Upper lobe of left lung (tissue), 6 donors: ENCODE results near the gene POLN. TPM values are rescaled to one million over a fixed set of nuclear protein-coding genes. Genes with fewer than 3 reads are reported as not detected.
A peak's percentile ranks its signal among the peaks of the same experiment; 100 is the strongest.

Source experiments
- ATAC-seq, 2 donors: fragments of 200-7000 bp; cut with Tn5 transposase; one replicate each; pipeline ENCODE4 v1.9.1; 2022; ENCODE audit warnings: mild to moderate bottlenecking in 2 of 2, moderate library complexity in 2 of 2; ENCODE audit not compliant: low FRiP score in 2 of 2
- DNase-seq, 2 donors: peaks; one replicate each; pipeline ENCODE4 v3.0.0-alpha.2; 2019 to 2020
- H3K27ac ChIP-seq, 4 donors: fragments of 200-600 bp; sonication (generic); one replicate each; pipeline ENCODE4 v1.5.1; 2016 to 2019
- H3K27me3 ChIP-seq, 4 donors: fragments of 200-600 bp; sonication (generic); one replicate each; pipeline ENCODE4 v1.5.1; 2017 to 2019
- H3K36me3 ChIP-seq, 4 donors: fragments of 200-600 bp; sonication (generic); one replicate each; pipeline ENCODE4 v1.5.1; 2016 to 2019
- H3K4me1 ChIP-seq, 4 donors: fragments of 200-600 bp; sonication (generic); one replicate each; pipeline ENCODE4 v1.5.1; 2018 to 2019
- H3K4me3 ChIP-seq, 4 donors: fragments of 200-600 bp; sonication (generic); one replicate each; pipeline ENCODE4 v1.5.1; 2017 to 2019; ENCODE audit warnings: mild to moderate bottlenecking in 2 of 4, moderate library complexity in 1 of 4
- H3K9me3 ChIP-seq, 4 donors: fragments of 200-600 bp; sonication (generic); one replicate each; pipeline ENCODE4 v1.5.1; 2018 to 2019
- EP300 ChIP-seq, 4 donors: sonication (generic); formaldehyde crosslinking; IDR thresholded peaks; one replicate each; pipeline ENCODE4 v1.5.1; 2017; ENCODE audit warnings: antibody characterized with exemption in 4 of 4, control low read depth in 2 of 4
- POLR2A ChIP-seq, 4 donors: fragments of 450-650 bp; IDR thresholded peaks; one replicate each; pipeline ENCODE4 v1.5.1; 2016 to 2017; ENCODE audit warnings: antibody characterized with exemption in 4 of 4, mild to moderate bottlenecking in 2 of 4
- POLR2AphosphoS5 ChIP-seq, 2 donors: sonication (generic); formaldehyde crosslinking; IDR thresholded peaks; one replicate each; pipeline ENCODE4 v1.5.1; 2017; ENCODE audit warnings: antibody characterized with exemption in 2 of 2
- WGBS, 2 donors: methylation state at CpG; one replicate each; pipeline ENCODE4 v1.1.5; 2017 to 2018; 5-methylcytosine and 5-hydroxymethylcytosine counted together
- total RNA-seq, 6 donors: library from RNA; depleted of rRNA in 4 of 6; stranded (reverse); fragments of >200 nt in 4 of 6; gene quantifications; one replicate each; pipeline versions ENCODE4 v1.1.0 to v1.2.1, GENCODE V29; 2016 to 2021
- TF ChIP-seq, protein P1 (sequence below), 6 experiments: fragments of 450-650 bp in 4 of 6; fragments of 200-600 bp in 2 of 6; sonication (generic) in 2 of 6; IDR thresholded peaks; one replicate each; pipeline ENCODE4 v1.5.1; 2016 to 2019; ENCODE audit warnings: antibody characterized with exemption in 6 of 6
- donor health status: DM: no; HTN: no; CAD: no; lungs with moderate emphysema.
- donor health status: DM: no; HTN: yes; CAD: no; lungs with severe emphysema.

The POLN gene
- total RNA-seq, 6 donors from 2014 or later, result 0.89 to 5.5 (median 2.6) TPM

DNA sequence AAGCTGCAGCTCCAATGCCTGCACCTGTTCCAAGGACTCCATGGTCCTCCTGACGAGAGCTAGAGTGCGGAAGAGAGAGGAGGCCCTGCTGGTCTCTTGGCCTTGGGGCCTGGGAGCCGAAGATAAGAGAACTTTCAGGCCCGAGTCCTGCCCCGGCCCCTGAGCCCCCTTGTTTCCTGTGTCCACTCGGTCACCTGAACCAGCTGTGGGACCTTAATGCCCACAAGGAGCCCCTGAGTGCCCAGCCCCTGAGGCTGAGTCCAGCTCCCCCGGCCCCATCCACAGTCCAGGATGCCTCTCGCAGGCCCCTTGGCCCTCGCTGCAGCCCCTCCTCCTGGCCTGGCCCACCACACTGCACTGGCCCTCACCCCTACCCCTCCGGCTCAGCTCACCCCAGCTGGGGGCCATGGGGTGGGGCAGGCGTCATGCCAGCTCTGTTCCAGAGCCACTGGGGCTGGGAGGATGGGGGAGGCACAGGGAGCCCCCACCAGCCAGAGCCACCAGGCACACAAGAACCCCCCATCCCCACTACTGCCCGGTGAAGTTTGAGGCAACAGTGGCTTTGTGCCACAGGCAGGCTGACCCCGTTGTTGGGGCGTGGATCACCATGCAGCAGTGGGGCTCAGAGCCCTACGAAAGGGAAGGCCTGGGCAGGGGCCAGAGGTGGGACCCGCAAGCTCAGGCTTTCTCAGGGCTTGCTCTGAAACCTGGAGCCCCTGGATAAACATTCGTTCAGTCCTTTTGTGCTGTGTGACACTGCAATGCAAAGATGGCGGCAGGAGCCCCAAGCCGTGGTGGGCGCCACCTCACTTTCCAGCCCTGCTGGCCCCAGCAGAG is 168.7 kb downstream of the POLN start:
- Histone ChIP-seq H3K4me1 (no peaks in the 10 kb centered on the region), H3K9me3 (no peaks in the 10 kb centered on the region), H3K27me3 (no peaks in the 10 kb centered on the region), H3K27ac (no peak overlapping the region), H3K4me3 (no peak overlapping the region), H3K36me3 (no peaks in the 10 kb centered on the region)
- no peak for TF ChIP-seq POLR2AphosphoS5 (IDR thresholded peaks at IDR 0.05)
- TF ChIP-seq POLR2A (IDR thresholded peaks at IDR 0.05), result no peak
- TF ChIP-seq EP300 (IDR thresholded peaks at IDR 0.05), result no peak
- TF ChIP-seq, protein P1, sequence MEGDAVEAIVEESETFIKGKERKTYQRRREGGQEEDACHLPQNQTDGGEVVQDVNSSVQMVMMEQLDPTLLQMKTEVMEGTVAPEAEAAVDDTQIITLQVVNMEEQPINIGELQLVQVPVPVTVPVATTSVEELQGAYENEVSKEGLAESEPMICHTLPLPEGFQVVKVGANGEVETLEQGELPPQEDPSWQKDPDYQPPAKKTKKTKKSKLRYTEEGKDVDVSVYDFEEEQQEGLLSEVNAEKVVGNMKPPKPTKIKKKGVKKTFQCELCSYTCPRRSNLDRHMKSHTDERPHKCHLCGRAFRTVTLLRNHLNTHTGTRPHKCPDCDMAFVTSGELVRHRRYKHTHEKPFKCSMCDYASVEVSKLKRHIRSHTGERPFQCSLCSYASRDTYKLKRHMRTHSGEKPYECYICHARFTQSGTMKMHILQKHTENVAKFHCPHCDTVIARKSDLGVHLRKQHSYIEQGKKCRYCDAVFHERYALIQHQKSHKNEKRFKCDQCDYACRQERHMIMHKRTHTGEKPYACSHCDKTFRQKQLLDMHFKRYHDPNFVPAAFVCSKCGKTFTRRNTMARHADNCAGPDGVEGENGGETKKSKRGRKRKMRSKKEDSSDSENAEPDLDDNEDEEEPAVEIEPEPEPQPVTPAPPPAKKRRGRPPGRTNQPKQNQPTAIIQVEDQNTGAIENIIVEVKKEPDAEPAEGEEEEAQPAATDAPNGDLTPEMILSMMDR (IDR thresholded peaks at IDR 0.05), result no peak
- ATAC-seq (no peak), DNase-seq (peak in 1 of 2 donors; percentile 60)
- WGBS, 2 donors, result 85 to 90% methylated on average over 3 to 20 of the region's 20 CpGs

DNA sequence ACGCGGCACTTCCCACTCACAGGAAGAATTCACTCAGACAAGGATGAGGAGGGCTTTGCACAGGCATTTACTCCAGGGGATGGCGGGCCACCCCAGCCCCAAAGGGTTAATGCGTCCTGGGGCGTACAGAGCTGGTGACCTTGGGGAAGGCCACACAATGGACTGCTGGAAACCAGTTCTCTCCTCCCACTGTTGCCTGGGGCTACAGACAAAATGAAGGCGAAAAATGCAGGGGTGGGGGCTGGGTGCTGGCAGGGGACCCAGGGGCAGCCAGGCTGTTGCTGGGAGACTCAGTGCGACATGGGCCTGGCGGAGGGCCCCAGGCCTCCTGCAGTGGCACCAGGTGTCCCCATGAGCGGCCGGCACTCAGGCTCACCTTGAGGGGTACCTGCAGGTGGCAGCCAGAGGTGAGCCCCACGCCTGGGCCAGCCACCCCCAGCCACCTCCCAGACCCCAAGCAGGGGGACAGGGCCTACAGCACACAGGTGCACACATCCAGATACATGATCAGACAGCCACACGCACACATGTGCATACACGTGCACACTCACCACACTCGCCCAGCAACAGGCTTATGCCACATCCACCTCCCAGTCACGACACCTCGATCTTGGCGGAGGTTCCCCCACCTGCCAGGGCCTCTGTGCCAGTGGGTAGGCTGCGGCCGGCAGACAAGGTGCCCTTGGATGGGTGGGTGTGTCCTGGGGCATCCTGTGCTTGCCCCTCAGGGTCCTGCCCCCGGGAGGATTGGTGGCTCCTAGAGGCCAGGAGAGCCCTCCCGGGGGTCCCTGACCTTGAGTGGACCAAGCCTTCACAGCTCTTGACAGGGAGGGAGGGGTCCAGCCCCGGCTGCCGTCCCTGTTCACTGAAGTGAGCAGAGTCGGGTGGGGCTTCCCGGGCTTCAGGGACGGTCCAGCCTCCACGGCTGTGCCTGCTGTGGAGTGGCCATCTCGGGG is 169.7 kb downstream of the POLN start:
- Histone ChIP-seq H3K27ac (no peak overlapping the region), H3K9me3 (no peaks in the 10 kb centered on the region), H3K36me3 (no peaks in the 10 kb centered on the region), H3K27me3 (no peaks in the 10 kb centered on the region), H3K4me3 (no peak overlapping the region), H3K4me1 (no peaks in the 10 kb centered on the region)
- TF ChIP-seq EP300 (IDR thresholded peaks at IDR 0.05), result no peak
- no peak for TF ChIP-seq POLR2A (IDR thresholded peaks at IDR 0.05)
- TF ChIP-seq POLR2AphosphoS5 (IDR thresholded peaks at IDR 0.05), result no peak
- TF ChIP-seq, protein P1 (IDR thresholded peaks at IDR 0.05), result no peak
- peak in 1 of 2 donors; percentile 66 for DNase-seq
- no peak for ATAC-seq
- 70 to 81% methylated on average over 8 to 24 of the region's 28 CpGs for WGBS, 2 donors

DNA sequence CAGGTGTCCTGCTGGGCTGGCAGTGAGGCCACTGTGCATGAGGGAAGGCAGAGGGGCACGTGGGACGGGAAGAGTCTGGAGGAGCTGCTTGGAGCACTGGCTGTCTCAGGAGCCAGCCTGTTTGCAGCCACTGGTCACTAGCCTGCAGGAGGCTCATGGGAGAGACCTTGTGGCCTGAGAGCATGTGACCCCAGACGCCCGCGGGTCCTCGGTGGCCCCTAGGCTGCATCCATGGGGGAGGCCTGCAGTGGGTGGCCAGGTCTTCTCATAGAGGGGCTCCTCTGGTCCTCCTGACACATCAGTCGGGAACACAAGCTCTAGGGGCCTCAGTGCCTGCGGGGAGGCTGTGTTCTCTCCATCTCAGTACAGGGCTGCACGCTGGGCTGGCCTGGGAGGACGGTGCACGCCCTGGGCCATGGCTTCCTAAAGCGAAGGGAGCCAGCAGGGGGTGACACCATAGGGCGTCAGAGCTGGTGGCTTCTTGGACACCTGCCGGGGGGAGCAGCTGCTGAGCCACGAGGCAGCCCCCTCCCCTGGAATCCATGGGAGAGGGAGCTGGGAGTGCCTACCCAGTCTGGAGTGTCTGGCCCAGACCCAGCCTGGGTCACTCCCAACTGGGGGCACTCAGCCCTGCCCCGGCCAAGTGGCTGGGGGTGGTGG is 170.5 kb downstream of the POLN start:
- Histone ChIP-seq H3K4me1 (no peaks in the 10 kb centered on the region), H3K9me3 (no peaks in the 10 kb centered on the region), H3K27ac (no peak overlapping the region), H3K4me3 (no peak overlapping the region), H3K27me3 (no peaks in the 10 kb centered on the region), H3K36me3 (no peaks in the 10 kb centered on the region)
- ATAC-seq (no peak), DNase-seq (peak in 1 of 2 donors; percentile 70)
- TF ChIP-seq EP300 (IDR thresholded peaks at IDR 0.05) (no peak), POLR2A (IDR thresholded peaks at IDR 0.05) (no peak), POLR2AphosphoS5 (IDR thresholded peaks at IDR 0.05) (no peak)
- TF ChIP-seq, protein P1 (IDR thresholded peaks at IDR 0.05), result no peak
- 68 to 74% methylated on average over 6 to 16 of the region's 16 CpGs for WGBS, 2 donors

DNA sequence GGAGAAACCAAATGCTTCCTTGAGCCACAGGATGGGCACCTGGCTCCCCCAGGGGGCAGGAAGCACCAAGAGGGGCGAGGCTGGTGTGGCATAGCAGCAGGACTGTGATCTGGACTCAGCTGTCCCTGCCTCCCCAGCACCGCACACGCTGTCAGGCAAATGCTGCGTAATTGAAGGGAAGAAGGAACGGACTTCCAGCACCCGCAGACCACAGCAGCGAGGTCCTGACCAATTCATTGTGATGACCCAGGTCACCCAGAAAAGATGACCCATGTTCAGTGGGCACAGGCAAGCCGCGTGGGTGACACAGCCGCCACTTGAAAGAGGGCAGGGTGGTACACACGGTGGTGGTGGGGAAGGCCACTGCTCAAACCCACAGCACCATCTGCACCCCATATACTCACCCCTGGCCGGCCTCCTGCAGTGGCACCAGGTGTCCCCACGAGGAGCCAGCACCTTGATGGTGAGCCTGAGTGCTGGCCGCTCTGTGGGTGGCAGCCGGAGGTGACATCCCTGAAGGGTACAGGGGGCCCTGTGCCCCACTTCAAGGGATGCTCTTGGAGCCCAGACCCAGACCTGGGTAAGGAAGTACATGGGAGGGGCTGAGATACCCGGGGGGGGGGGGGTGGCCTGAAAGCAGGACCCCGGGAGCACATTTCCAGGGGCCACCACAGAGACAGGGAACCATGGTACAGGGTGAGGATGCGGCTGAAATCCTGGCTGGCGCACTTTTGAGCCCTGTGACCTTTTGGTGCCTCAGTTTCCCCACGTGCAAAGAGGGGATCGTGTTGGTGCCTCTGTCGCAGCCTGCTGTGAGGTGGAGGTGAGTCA is 171.3 kb downstream of the POLN start:
- whole genome bisulfite sequencing, 2 donors, result 79 to 90% methylated on average over 5 to 17 of the region's 22 CpGs
- no peak for ATAC-seq
- Histone ChIP-seq H3K27ac (no peak overlapping the region), H3K4me1 (no peaks in the 10 kb centered on the region), H3K27me3 (no peaks in the 10 kb centered on the region), H3K9me3 (no peaks in the 10 kb centered on the region), H3K4me3 (no peak overlapping the region), H3K36me3 (no peaks in the 10 kb centered on the region)
- DNase-seq, result peak in 1 of 2 donors; percentile 51
- TF ChIP-seq, protein P1 (IDR thresholded peaks at IDR 0.05), result no peak
- TF ChIP-seq POLR2A (IDR thresholded peaks at IDR 0.05) (no peak), POLR2AphosphoS5 (IDR thresholded peaks at IDR 0.05) (no peak), EP300 (IDR thresholded peaks at IDR 0.05) (no peak)
